ENCODE data around the gene NUDT16.
A peak's percentile ranks its signal among the peaks of the same experiment; 100 is the strongest.

NUDT16 gene

GRCh38 chr3:131386429-131387165, 5.0 kb downstream of the NUDT16 start:
- no peak for TF ChIP-seq CTCF (conservative IDR thresholded peaks at IDR 0.05; ENCODE audit: low read depth, low read length)
- no peak overlapping the region for H3K4me3 ChIP-seq (ENCODE audit: low read depth, low read length)
- DNase-seq (ENCODE audit: low read depth): peak; percentile 64

GRCh38 chr3:131387796-131388489, 6.4 kb downstream of the NUDT16 start:
- no peak for DNase-seq (ENCODE audit: low read depth)
- no peak overlapping the region for H3K4me3 ChIP-seq (ENCODE audit: low read depth, low read length)
- TF ChIP-seq CTCF (conservative IDR thresholded peaks at IDR 0.05; ENCODE audit: low read depth, low read length): no peak

GRCh38 chr3:131388490-131388799, 6.9 kb downstream of the NUDT16 start:
- DNase-seq (ENCODE audit: low read depth): peak; percentile 24
- H3K4me3 ChIP-seq (ENCODE audit: low read depth, low read length): no peak overlapping the region
- no peak for TF ChIP-seq CTCF (conservative IDR thresholded peaks at IDR 0.05; ENCODE audit: low read depth, low read length)

- no peak for DNase-seq (ENCODE audit: low read depth)
- no peak for TF ChIP-seq CTCF (conservative IDR thresholded peaks at IDR 0.05; ENCODE audit: low read depth, low read length)
- H3K4me3 ChIP-seq (ENCODE audit: low read depth, low read length): no peak overlapping the region
These were observed 8.8 kb downstream of the NUDT16 start for GRCh38 chr3:131390331-131390730.

- no peak overlapping the region for H3K4me3 ChIP-seq (ENCODE audit: low read depth, low read length)
- no peak for TF ChIP-seq CTCF (conservative IDR thresholded peaks at IDR 0.05; ENCODE audit: low read depth, low read length)
- DNase-seq (ENCODE audit: low read depth): no peak
These were observed 11.5 kb downstream of the NUDT16 start for GRCh38 chr3:131393051-131393450.

GRCh38 chr3:131393868-131394267, 12.3 kb downstream of the NUDT16 start:
- no peak for DNase-seq (ENCODE audit: low read depth)
- no peak overlapping the region for H3K4me3 ChIP-seq (ENCODE audit: low read depth, low read length)
- TF ChIP-seq CTCF (conservative IDR thresholded peaks at IDR 0.05; ENCODE audit: low read depth, low read length): no peak

GRCh38 chr3:131394400-131394799, 12.8 kb downstream of the NUDT16 start:
- TF ChIP-seq CTCF (conservative IDR thresholded peaks at IDR 0.05; ENCODE audit: low read depth, low read length): no peak
- DNase-seq (ENCODE audit: low read depth): no peak
- no peak overlapping the region for H3K4me3 ChIP-seq (ENCODE audit: low read depth, low read length)
